WTC11 (cell line): ENCODE results near the gene HMGB2. TPM values are rescaled to one million over a fixed set of nuclear protein-coding genes. Genes with fewer than 3 reads are reported as not detected.

Experiments
- ATAC-seq: fragments of 200-7000 bp; cut with Tn5 transposase; 2 replicates; pipeline ENCODE4 v1.10.0; 2021; ENCODE audit warnings: mild to moderate bottlenecking, moderate library complexity
- CTCF ChIA-PET: fragments of 300-600 bp; sonication (Branson Sonifier 250); formaldehyde crosslinking; loops from one replicate; lab custom pipeline; 2021; ENCODE audit warnings: antibody characterized with exemption; lab: Charles Lee
- POLR2A ChIA-PET: fragments of 350-600 bp; sonication (Branson Sonifier 250); formaldehyde crosslinking; loops from one replicate; lab custom pipeline; 2021; ENCODE audit warnings: antibody characterized with exemption; lab: Charles Lee
- DNase-seq: peaks from one replicate; pipeline ENCODE4 v3.0.0; 2021; ENCODE audit warnings: low spot score
- H3K27ac Mint-ChIP-seq: 2 replicates; pipeline ENCODE4 v1.8.0; 2021; ENCODE audit warnings: mixed read lengths
- H3K27me3 Mint-ChIP-seq: 2 replicates; pipeline ENCODE4 v1.8.0; 2021; ENCODE audit warnings: low read depth, mild to moderate bottlenecking, moderate library complexity, mixed read lengths
- H3K36me3 Mint-ChIP-seq: 2 replicates; pipeline ENCODE4 v1.8.0; 2021; ENCODE audit warnings: mixed read lengths
- H3K4me1 Mint-ChIP-seq: 2 replicates; pipeline ENCODE4 v1.8.0; 2022; ENCODE audit warnings: mixed read lengths
- H3K4me3 Mint-ChIP-seq: 2 replicates; pipeline ENCODE4 v1.8.0; 2021; ENCODE audit warnings: mild to moderate bottlenecking, moderate library complexity, mixed read lengths
- H3K9me3 Mint-ChIP-seq: 2 replicates; pipeline ENCODE4 v1.8.0; 2021; ENCODE audit warnings: mixed read lengths
- CREB1 ChIP-seq: sonication (generic); formaldehyde crosslinking; IDR thresholded peaks from 2 replicates; pipeline ENCODE4 v1.8.0; 2023; ENCODE audit warnings: mild to moderate bottlenecking, missing genetic modification reagents
- FOXJ3 ChIP-seq: sonication (generic); formaldehyde crosslinking; IDR thresholded peaks from 2 replicates; pipeline ENCODE4 v1.9.0; 2021; ENCODE audit warnings: missing genetic modification reagents, mild to moderate bottlenecking, borderline replicate concordance
- FOXP1 ChIP-seq: sonication (generic); formaldehyde crosslinking; IDR thresholded peaks from 2 replicates; pipeline ENCODE4 v1.8.0; 2022; ENCODE audit warnings: missing genetic modification reagents, mild to moderate bottlenecking, moderate library complexity, borderline replicate concordance
- GTF2I ChIP-seq: fragments of 250-450 bp; sonication (Bioruptor Pico); conservative IDR thresholded peaks from 2 replicates; pipeline ENCODE4 v1.4.0; 2021; ENCODE audit warnings: mild to moderate bottlenecking
- MXD4 ChIP-seq: fragments of 250-450 bp; sonication (Bioruptor Pico); IDR thresholded peaks from 2 replicates; pipeline ENCODE4 v1.8.0; 2021; ENCODE audit warnings: mild to moderate bottlenecking, moderate library complexity, borderline replicate concordance
- NFYB ChIP-seq: sonication (generic); formaldehyde crosslinking; conservative IDR thresholded peaks from 2 replicates; pipeline ENCODE4 v1.8.0; 2022; ENCODE audit warnings: low read depth, missing genetic modification reagents
- SP1 ChIP-seq: sonication (generic); formaldehyde crosslinking; conservative IDR thresholded peaks from 2 replicates; pipeline ENCODE4 v1.8.1; 2022; ENCODE audit warnings: missing genetic modification reagents
- TEAD1 ChIP-seq: sonication (generic); formaldehyde crosslinking; IDR thresholded peaks from 2 replicates; pipeline ENCODE4 v1.8.0; 2022; ENCODE audit warnings: mild to moderate bottlenecking, missing genetic modification reagents
- ZNF671 ChIP-seq: fragments of 250-450 bp; sonication (Bioruptor Pico); IDR thresholded peaks from 2 replicates; pipeline ENCODE4 v1.8.0; 2021; ENCODE audit warnings: mild to moderate bottlenecking
- total RNA-seq: library from RNA; stranded (reverse); gene quantifications from 3 replicates; pipeline ENCODE4 v1.2.3, GENCODE V29; 2021
- TF ChIP-seq, protein P1 (sequence below): fragments of 250-450 bp; sonication (Bioruptor Pico); IDR thresholded peaks from 2 replicates; pipeline ENCODE4 v1.9.0; 2021; ENCODE audit warnings: mild to moderate bottlenecking, borderline replicate concordance
- TF ChIP-seq, protein P2 (sequence below): sonication (generic); formaldehyde crosslinking; IDR thresholded peaks from 2 replicates; pipeline ENCODE4 v1.8.0; 2022; ENCODE audit warnings: mild to moderate bottlenecking, missing genetic modification reagents
- TF ChIP-seq, protein P3 (sequence below): sonication (generic); formaldehyde crosslinking; IDR thresholded peaks from 2 replicates; pipeline ENCODE4 v1.8.1; 2022; ENCODE audit warnings: missing genetic modification reagents, borderline replicate concordance
- TF ChIP-seq, protein P4 (sequence below): sonication (generic); formaldehyde crosslinking; IDR thresholded peaks from 2 replicates; pipeline ENCODE4 v1.8.1; 2023; ENCODE audit warnings: mild to moderate bottlenecking, missing genetic modification reagents
- TF ChIP-seq, protein P5 (sequence below): sonication (generic); formaldehyde crosslinking; IDR thresholded peaks from 2 replicates; pipeline ENCODE4 v1.8.0; 2023; ENCODE audit warnings: mild to moderate bottlenecking, missing genetic modification reagents
- TF ChIP-seq, protein P6 (sequence below): sonication (generic); formaldehyde crosslinking; conservative IDR thresholded peaks from 2 replicates; pipeline ENCODE4 v1.8.1; 2022; ENCODE audit warnings: mild to moderate bottlenecking, missing genetic modification reagents

HMGB2 gene
- total RNA-seq, 1 experiment from 2014 or later = 279 TPM

DNA sequence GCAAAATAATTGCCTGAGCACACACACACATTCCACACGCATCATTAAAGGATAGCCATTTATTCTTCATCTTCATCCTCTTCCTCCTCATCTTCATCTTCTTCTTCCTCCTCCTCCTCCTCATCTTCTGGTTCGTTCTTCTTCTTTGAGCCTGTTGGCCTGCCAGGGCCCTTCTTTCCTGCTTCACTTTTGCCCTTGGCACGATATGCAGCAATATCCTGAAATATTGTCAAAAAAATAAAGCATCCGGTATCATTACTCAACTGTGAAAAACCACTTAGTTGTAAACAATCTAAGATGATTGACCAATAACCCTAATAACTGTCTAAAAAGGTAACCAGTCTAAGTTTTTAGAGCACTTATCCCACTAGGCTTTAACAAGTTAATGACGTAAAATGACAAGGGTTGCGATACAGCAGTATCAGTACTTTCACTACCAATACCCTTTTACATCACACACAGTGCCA lies 2.1 kb downstream of the HMGB2 start (continued):
- no peak for TF ChIP-seq FOXP1 (CRISPR knock-in tag)

DNA sequence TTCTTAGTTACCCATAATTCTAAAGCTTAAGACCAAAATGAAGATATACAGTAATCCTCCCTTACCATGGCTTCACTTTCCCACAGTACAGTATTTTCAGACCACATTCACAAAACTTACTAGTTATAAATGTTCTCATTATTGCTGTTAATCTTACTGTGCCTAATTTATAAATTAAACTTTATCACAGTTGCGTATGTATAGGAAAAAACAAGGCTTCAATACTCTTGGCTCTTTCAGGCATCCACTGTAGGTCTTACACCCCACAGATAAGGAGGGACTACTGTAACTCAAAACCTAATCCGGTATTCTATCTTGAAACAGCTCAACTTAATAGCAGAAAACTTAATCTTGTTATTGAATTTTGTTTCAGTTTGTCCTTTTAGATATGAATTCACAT lies 3.6 kb downstream of the HMGB2 start:
- TF ChIP-seq ZNF671 (CRISPR knock-in tag) (no peak), FOXP1 (CRISPR knock-in tag) (no peak), MXD4 (no peak)
- TF ChIP-seq, protein P1, sequence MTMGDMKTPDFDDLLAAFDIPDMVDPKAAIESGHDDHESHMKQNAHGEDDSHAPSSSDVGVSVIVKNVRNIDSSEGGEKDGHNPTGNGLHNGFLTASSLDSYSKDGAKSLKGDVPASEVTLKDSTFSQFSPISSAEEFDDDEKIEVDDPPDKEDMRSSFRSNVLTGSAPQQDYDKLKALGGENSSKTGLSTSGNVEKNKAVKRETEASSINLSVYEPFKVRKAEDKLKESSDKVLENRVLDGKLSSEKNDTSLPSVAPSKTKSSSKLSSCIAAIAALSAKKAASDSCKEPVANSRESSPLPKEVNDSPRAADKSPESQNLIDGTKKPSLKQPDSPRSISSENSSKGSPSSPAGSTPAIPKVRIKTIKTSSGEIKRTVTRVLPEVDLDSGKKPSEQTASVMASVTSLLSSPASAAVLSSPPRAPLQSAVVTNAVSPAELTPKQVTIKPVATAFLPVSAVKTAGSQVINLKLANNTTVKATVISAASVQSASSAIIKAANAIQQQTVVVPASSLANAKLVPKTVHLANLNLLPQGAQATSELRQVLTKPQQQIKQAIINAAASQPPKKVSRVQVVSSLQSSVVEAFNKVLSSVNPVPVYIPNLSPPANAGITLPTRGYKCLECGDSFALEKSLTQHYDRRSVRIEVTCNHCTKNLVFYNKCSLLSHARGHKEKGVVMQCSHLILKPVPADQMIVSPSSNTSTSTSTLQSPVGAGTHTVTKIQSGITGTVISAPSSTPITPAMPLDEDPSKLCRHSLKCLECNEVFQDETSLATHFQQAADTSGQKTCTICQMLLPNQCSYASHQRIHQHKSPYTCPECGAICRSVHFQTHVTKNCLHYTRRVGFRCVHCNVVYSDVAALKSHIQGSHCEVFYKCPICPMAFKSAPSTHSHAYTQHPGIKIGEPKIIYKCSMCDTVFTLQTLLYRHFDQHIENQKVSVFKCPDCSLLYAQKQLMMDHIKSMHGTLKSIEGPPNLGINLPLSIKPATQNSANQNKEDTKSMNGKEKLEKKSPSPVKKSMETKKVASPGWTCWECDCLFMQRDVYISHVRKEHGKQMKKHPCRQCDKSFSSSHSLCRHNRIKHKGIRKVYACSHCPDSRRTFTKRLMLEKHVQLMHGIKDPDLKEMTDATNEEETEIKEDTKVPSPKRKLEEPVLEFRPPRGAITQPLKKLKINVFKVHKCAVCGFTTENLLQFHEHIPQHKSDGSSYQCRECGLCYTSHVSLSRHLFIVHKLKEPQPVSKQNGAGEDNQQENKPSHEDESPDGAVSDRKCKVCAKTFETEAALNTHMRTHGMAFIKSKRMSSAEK (CRISPR knock-in tag) = 0 out of 2 replicates have a peak, but pooled peaks have one; percentile 9
- ATAC-seq (no peak), DNase-seq (no peak)
- H3K4me3 Mint-ChIP-seq = no peak overlapping the region
- H3K4me1 Mint-ChIP-seq = peaks cover 18% of the 10 kb centered on the region
- no peaks in the 10 kb centered on the region for H3K27me3 Mint-ChIP-seq
- ChIA-PET POLR2A (interaction anchor here (1.2 to 1.4 kb wide), 2 partner anchors 39 to 40 kb away, joined by 4 read pairs; partner anchors contain the start of gene SAP30), CTCF (interaction anchor here (1.5 to 2.3 kb wide), 2 partner anchors 23 to 29 kb away, joined by 3 to 8 read pairs; no protein-coding TSS in a partner anchor)
- H3K36me3 Mint-ChIP-seq = peaks cover 58% of the 10 kb centered on the region
- H3K27ac Mint-ChIP-seq = no peak overlapping the region
- H3K9me3 Mint-ChIP-seq = no peaks in the 10 kb centered on the region

DNA sequence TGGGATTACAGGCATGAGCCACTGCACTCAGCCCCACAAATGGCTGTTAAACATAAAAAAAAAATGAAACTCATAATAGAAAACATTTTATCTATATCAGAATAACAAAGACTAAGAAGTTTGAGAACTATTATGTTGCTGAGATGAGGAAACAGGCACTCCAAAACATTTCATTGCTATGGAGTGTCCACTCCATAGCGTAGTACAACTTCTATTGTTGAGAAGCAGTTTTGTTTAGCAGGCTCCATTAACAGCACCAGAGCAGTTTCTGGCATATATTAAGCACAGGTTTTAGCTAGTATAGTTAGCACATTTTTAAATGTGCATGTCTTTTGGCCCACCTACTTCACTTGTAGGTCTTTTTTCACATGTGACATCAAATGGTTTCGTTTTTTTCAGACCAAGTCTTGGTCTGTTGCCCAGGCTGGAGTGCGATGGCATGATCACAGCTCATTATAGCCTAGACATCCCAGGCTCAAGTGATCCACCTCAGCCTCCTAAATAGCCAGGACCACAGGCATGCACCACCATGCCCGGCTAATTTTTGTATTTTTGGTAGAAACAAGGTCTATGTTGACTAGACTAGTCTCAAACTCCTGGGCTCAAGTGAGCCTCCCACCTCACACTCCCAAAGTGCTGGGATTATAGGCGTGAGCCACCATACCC lies 5.8 kb downstream of the HMGB2 start:
- TF ChIP-seq, protein P2, sequence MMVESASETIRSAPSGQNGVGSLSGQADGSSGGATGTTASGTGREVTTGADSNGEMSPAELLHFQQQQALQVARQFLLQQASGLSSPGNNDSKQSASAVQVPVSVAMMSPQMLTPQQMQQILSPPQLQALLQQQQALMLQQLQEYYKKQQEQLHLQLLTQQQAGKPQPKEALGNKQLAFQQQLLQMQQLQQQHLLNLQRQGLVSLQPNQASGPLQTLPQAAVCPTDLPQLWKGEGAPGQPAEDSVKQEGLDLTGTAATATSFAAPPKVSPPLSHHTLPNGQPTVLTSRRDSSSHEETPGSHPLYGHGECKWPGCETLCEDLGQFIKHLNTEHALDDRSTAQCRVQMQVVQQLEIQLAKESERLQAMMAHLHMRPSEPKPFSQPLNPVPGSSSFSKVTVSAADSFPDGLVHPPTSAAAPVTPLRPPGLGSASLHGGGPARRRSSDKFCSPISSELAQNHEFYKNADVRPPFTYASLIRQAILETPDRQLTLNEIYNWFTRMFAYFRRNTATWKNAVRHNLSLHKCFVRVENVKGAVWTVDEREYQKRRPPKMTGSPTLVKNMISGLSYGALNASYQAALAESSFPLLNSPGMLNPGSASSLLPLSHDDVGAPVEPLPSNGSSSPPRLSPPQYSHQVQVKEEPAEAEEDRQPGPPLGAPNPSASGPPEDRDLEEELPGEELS (CRISPR knock-in tag) = no peak
- TF ChIP-seq TEAD1 (CRISPR knock-in tag) (no peak), SP1 (CRISPR knock-in tag) (no peak)
- TF ChIP-seq, protein P3, sequence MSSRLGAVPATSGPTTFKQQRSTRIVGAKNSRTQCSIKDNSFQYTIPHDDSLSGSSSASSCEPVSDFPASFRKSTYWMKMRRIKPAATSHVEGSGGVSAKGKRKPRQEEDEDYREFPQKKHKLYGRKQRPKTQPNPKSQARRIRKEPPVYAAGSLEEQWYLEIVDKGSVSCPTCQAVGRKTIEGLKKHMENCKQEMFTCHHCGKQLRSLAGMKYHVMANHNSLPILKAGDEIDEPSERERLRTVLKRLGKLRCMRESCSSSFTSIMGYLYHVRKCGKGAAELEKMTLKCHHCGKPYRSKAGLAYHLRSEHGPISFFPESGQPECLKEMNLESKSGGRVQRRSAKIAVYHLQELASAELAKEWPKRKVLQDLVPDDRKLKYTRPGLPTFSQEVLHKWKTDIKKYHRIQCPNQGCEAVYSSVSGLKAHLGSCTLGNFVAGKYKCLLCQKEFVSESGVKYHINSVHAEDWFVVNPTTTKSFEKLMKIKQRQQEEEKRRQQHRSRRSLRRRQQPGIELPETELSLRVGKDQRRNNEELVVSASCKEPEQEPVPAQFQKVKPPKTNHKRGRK (CRISPR knock-in tag) = no peak
- TF ChIP-seq, all 79 proteins: peak for 0
- Mint-ChIP-seq H3K27ac (no peak overlapping the region; the same call in 1 of the 2 replicates), H3K36me3 (peaks cover 53% of the 10 kb centered on the region), H3K9me3 (no peaks in the 10 kb centered on the region), H3K4me3 (no peak overlapping the region), H3K4me1 (peaks cover 15% of the 10 kb centered on the region), H3K27me3 (no peaks in the 10 kb centered on the region)
- CTCF ChIA-PET = no interaction called here
- POLR2A ChIA-PET = interaction anchor here (1.2 kb wide), 1 partner anchor 42 kb away, joined by 3 read pairs; the partner anchor contains the start of gene SAP30
- no peak for DNase-seq
- no peak for ATAC-seq

DNA sequence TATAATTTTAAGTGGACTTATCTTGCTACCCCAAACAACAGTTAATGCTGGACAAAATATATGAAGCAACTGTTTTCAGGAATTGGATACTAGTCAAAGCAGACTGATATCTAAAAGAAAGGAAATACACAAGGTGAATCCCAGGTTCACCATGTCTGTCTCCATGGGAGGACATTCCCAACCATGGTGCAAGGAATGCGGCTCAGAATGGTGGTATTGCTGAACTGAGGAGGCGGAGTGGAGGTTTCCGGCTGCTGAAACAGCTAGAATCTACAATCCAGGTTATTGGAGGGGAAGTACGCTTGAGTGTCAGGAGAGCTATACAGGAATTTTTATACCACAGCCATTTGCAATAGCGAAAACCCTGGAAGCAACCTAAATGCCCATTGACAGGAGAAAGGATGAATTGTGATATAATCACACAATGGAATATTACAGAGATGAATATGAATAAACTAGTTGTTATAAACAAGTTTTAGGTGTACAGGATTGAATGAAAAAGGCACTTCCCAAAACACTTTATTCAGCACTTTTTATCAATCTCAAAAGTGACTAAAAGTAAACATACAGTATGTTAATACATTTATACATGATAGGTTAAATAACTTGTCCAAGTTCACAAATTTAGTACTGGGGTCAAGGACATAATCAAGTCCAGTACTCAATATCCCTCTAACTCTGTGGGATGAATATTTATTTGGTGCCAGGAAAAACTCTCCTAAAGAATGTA lies 9.0 kb downstream of the HMGB2 start:
- Mint-ChIP-seq H3K9me3 (no peaks in the 10 kb centered on the region), H3K36me3 (peaks cover 32% of the 10 kb centered on the region), H3K27ac (peak overlapping the region; percentile 20; the same call in 1 of the 2 replicates), H3K4me1 (no peaks in the 10 kb centered on the region), H3K4me3 (no peak overlapping the region), H3K27me3 (no peaks in the 10 kb centered on the region)
- ATAC-seq = peak; percentile 60
- DNase-seq = no peak
- ChIA-PET POLR2A (no interaction called here), CTCF (no interaction called here)
- TF ChIP-seq NFYB (CRISPR knock-in tag) = no peak
- no peak for TF ChIP-seq CREB1 (CRISPR knock-in tag)
- TF ChIP-seq FOXJ3 (CRISPR knock-in tag) = no peak
- TF ChIP-seq, protein P4, sequence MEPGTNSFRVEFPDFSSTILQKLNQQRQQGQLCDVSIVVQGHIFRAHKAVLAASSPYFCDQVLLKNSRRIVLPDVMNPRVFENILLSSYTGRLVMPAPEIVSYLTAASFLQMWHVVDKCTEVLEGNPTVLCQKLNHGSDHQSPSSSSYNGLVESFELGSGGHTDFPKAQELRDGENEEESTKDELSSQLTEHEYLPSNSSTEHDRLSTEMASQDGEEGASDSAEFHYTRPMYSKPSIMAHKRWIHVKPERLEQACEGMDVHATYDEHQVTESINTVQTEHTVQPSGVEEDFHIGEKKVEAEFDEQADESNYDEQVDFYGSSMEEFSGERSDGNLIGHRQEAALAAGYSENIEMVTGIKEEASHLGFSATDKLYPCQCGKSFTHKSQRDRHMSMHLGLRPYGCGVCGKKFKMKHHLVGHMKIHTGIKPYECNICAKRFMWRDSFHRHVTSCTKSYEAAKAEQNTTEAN (CRISPR knock-in tag) = no peak
- no peak for TF ChIP-seq GTF2I (CRISPR knock-in tag)
- TF ChIP-seq, protein P5, sequence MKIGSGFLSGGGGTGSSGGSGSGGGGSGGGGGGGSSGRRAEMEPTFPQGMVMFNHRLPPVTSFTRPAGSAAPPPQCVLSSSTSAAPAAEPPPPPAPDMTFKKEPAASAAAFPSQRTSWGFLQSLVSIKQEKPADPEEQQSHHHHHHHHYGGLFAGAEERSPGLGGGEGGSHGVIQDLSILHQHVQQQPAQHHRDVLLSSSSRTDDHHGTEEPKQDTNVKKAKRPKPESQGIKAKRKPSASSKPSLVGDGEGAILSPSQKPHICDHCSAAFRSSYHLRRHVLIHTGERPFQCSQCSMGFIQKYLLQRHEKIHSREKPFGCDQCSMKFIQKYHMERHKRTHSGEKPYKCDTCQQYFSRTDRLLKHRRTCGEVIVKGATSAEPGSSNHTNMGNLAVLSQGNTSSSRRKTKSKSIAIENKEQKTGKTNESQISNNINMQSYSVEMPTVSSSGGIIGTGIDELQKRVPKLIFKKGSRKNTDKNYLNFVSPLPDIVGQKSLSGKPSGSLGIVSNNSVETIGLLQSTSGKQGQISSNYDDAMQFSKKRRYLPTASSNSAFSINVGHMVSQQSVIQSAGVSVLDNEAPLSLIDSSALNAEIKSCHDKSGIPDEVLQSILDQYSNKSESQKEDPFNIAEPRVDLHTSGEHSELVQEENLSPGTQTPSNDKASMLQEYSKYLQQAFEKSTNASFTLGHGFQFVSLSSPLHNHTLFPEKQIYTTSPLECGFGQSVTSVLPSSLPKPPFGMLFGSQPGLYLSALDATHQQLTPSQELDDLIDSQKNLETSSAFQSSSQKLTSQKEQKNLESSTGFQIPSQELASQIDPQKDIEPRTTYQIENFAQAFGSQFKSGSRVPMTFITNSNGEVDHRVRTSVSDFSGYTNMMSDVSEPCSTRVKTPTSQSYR = no peak
- TF ChIP-seq, protein P6, sequence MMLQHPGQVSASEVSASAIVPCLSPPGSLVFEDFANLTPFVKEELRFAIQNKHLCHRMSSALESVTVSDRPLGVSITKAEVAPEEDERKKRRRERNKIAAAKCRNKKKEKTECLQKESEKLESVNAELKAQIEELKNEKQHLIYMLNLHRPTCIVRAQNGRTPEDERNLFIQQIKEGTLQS (CRISPR knock-in tag) = no peak
